GM21390 (cell line): ENCODE results near the gene PRLH.
"Not testable (repeated sequence)": the region's sequence is repeated elsewhere in the genome, so short reads cannot be mapped to it uniquely, and the experiment has no call there.

Experiments used
- ATAC-seq: cut with Tn5 transposase; IDR thresholded peaks from one replicate; pipeline ENCODE4 v1.9.1; 2021; ENCODE audit not compliant: unreplicated experiment

Gene PRLH

DNA sequence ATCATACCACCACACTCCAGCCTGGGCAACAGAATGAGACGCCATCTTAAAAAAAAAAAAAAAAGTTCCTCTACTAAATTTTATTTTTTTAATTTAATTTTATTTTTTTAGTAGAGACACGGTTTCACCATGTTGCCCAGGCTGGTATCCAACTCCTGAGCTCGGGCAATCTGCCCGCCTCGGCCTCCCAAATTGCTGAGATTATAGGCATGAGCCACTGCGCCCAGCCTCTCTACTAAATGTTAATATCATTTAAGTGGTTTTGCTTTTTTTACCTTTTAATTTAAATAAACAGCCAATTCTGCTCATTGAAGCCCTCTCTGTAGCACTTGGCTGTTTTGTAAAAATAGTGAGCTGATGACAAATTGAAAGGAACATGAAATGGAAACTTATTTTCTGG, 15.0 kb downstream of the PRLH start:
- ATAC-seq, result no peak

GRCh38 chr2:237581751-237582746, 15.7 kb downstream of the PRLH start:
- ATAC-seq, result no peak

- no peak for ATAC-seq
These were observed 17.3 kb downstream of the PRLH start for GRCh38 chr2:237583385-237584295.

GRCh38 chr2:237585590-237586221, 19.3 kb downstream of the PRLH start:
- no peak for ATAC-seq

DNA sequence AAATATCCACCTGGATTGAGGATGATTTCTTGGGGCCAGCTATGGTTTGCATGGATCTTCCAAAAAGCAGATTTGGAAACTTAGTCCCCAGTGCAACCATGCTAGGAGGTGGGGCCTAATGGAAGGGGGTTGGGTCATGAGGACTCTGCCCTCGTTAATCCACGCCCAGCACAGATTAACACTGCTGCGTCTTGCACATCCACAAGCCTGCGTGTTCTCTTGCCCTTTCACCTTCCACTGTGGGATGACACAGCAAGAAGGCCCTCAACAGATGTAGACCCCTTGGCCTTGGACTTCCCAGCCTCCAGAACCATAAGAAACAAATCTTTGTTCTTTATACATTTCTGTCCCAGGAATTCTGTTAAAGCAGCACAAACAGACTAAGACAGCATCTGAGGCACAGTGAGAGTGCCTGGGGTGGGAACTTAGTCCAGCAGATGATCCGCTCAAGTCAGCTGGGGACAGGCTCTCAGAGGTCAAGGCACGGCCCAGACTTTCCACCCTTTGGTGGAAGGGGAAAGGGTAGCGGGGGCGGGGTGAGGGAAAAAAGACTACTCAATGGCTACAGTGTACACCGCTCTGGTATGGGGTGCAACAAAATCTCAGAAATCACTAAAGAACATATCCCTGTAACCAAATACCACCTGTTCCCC, 21.8 kb downstream of the PRLH start:
- ATAC-seq, result no peak

GRCh38 chr2:237590272-237591140, 24.1 kb downstream of the PRLH start, which contains the start of gene RAB17:
RAB17 (minus strand) TSS chr2:237590734; CDS start chr2:237586154, 4,580 bp downstream.
- no peak for ATAC-seq

- ATAC-seq, result no peak
These were observed 24.9 kb downstream of the PRLH start for GRCh38 chr2:237591141-237591881.

DNA sequence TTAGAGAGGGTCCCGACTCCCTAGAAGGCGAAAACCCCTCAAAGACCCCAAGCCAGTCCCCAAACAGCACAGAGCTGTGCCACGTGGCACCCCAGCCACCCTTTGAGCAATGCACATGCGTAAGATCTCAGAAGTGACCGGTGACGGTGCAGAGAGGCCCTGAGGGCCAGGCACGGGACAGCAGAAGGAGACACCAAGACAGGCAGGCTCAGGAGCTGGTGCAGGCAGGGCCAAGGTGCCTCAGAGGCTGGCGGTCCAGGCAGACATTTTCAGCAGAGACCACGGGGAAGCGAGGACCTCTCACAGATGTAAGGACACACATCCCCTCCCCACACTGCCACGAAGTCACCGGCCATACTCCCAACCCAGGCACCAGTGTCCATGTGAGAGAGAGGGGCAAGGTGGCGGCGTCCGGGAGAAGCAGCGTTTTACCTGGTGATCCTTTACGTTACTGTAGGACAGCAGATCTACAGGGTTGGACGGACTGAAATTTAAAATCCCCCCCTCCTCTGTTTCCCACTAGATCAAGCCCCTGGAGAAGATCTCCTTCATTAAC, 26.1 kb downstream of the PRLH start:
- ATAC-seq, result no peak

- no peak for ATAC-seq
These were observed 26.7 kb downstream of the PRLH start for GRCh38 chr2:237593036-237593435.

DNA sequence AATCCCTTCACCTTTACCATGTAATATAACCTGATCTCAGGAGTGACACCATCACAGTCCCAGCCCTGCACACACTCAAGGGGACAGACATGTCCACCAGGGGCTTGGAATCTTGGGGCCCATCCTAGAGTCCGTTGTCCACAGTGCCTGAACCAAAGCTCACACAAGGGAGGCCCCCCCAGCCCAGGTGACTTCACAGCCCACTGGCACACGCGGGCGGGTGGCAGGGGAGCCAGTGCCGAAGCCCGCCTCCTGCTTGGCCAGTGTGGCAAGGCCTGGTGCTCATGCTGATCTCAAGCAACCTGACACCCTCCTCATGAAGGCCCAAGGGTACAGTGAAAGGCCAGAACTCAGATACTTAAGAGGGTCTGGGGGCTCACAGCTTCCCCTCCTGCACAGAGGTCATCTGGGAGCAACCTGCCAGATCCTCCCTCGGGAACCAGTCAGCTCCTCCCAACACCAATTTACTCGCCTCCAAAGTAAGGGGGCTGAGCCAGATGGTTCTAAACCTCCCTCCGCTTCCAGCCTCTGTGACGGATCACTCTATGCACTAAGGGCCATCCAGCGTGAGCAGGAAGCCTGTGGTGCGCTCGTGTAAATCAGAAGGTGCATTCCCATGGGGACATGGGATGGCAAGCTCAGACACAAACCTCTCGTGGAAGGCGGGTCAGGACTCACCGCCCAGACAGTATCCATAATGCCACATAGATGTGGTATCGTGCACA, 27.4 kb downstream of the PRLH start:
- ATAC-seq, result no peak

DNA sequence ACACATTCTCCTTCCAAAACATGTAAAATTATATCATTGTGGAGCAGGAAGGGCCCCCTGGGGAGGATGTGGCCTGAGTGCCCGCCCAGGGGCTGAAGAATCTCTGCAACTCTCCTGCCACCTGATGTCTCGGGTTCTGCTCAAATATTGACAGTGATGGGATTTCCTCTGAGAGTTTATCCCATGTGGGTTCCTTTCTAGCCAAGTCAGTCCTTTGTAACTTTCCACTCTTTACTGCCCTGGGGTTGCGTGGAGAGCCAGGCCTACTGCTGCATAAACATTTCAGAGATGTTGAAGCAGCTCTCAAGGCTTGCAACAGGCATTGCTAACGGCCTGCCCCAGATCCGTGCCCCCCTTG, 28.1 kb downstream of the PRLH start:
- ATAC-seq, result no peak

- ATAC-seq, result not testable (repeated sequence)
These were observed 29.6 kb downstream of the PRLH start for GRCh38 chr2:237595829-237596519.

DNA sequence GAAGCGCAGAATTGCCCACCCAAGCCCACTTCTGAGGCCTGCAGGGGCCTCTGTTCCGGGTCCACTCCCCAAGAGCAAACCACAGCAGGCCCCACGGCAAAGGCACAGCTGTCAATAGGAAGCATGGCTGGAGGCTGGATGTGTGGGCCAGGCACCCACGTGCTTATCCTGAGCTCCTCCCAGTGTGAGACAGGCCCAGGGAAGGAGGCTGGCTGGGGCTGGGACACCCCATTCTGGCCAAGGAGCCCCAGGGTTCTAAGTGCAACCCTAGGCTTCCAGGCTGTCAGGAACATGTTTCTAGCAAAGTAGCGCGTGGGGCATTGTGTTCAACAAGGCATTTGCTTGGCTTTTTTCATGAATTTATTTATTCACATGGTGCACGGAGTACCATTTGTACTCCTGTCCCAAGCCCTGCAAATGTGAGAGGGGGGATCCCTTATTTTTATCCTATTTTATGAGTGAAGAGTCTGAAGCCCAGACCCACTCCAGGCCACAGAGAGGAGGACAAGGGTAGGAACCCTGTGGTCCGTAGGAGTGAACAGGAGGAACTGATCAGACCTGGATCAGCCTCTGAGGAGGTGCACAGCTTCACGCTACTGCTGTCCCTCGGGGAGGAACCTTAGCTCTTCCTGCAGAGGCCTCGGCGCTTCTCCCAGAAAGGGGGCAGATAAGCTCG, 30.3 kb downstream of the PRLH start:
- no peak for ATAC-seq

DNA sequence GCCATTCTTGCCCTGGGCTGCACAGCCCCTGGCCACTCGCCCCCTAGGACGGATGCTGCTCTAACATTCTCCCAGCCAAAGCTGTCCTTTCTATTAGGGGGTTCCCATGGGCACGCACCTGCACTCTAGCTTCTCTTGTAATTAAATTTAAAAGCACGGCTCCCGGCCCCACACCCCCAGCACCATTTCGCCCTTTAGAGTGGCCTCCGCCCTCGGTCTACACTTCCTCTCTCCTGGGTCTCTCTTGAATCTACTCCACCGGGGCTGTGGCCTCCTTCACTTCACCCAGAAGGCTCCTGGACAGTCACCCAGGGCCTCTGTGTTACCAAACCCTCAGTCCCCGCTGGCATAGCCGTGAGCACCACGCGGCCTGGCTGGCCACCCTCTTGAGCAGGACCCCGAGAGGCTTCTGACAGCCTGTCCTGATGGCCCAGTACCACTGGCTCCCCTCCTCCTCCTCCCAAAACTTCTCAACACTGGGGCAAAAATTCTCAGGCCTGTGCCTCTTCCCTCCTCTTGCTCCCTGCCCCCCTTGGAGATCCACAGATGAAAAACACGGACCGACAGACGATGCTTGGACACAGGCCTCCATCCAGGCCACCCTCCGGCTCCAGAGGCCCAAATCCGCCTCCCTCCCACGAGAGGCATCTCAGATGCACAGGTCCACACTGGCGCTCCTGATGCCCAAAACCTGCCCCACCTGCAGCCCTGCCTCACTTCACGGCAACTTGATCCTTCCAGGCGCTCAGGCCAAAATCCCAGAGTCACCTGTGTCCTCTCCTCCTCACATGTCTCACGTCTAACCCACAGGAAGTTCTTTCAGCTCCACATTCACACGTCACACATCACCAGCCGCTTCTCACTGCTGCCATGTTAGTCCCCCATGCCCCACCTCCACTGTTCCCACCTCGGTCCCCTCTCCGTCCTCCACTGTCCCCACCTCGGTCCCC, 31.1 kb downstream of the PRLH start:
- ATAC-seq, result no peak

DNA sequence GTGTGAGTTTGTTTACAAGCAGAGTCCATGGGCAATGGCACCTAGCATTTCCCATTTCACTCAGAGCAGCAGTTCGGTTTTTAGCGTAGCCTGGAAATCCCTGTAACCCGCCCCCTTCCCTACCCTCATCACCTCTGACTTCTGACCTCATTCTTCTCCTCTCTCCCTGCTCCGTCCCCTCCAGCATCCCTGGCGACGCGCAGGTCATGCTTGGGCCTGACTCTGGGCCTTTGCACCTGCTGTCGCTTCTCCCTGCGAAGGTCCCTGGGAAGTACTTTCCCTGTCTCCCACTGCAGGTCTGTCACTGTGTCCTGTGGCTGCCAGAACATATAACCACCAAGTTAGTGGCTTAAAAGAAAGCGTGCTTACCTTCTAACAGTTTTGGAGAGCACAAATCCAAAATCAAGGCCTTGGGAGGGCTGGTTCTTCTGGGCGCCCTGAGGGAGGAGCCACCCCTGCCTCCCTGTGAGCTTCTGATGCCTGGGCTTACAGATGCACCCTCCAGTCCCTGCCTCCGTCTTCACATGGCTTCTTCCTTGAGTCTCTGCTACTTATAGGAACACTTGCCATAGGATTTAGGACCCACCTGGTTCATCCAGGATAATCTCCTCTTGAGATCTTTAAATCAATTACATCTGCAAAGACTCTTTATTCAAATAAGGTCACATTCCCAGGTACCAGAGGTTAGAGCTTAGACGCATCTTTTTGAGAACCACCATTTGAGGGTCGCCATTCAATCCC, 32.3 kb downstream of the PRLH start:
- no peak for ATAC-seq
